ENCODE data around the gene SEC22B. TPM values are rescaled to one million over a fixed set of nuclear protein-coding genes. Genes with fewer than 3 reads are reported as not detected.
"Not testable (repeated sequence)": the region's sequence is repeated elsewhere in the genome, so short reads cannot be mapped to it uniquely, and the experiment has no call there.

The SEC22B gene
- total RNA-seq, 1 donor: 95.2 TPM

- not testable (repeated sequence) for H3K4me2 ChIP-seq (ENCODE audit: insufficient read depth, low read length); H3K79me2 ChIP-seq (ENCODE audit: insufficient read depth, low read length); H3K36me3 ChIP-seq (ENCODE audit: insufficient read depth, low read length); H3K27me3 ChIP-seq (ENCODE audit: insufficient read depth, low read length); H3K9me3 ChIP-seq (ENCODE audit: low read depth, low read length); H3K4me3 ChIP-seq (ENCODE audit: insufficient read depth, low read length); H3K27ac ChIP-seq (ENCODE audit: low read depth, low read length); H3K4me1 ChIP-seq (ENCODE audit: insufficient read depth, low read length); DNase-seq (ENCODE audit: insufficient read length, low spot score, missing footprints); H4K20me1 ChIP-seq (ENCODE audit: insufficient read depth, low read length); H2AFZ ChIP-seq (ENCODE audit: low read length)
Observed at GRCh38 chr1:120158495-120158894, 17.8 kb downstream of the SEC22B start.

DNA sequence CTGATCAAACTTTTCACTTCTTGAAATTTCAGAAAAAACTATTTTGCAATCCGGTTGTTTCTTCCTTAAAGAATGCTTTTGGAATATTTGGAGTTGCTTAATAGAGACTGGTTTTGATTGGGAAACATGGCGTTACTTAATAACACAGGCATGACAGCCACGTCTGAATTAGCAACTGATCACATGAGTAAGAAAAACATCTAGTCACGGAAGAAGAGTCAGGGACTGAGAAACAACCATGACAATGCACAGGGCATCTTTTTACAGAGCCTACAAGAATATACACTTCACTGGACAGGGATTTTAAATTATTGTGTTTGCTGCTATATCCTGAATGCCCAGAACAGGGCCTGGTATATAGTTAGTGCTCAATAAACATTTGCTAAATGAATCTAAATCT is 18.2 kb downstream of the SEC22B start:
- not testable (repeated sequence) for DNase-seq (ENCODE audit: insufficient read length, low spot score, missing footprints); H3K27ac ChIP-seq (ENCODE audit: low read depth, low read length); H3K36me3 ChIP-seq (ENCODE audit: insufficient read depth, low read length); H3K4me3 ChIP-seq (ENCODE audit: insufficient read depth, low read length); H4K20me1 ChIP-seq (ENCODE audit: insufficient read depth, low read length); H3K27me3 ChIP-seq (ENCODE audit: insufficient read depth, low read length); H3K4me2 ChIP-seq (ENCODE audit: insufficient read depth, low read length); H3K79me2 ChIP-seq (ENCODE audit: insufficient read depth, low read length); H3K9me3 ChIP-seq (ENCODE audit: low read depth, low read length); H2AFZ ChIP-seq (ENCODE audit: low read length); H3K4me1 ChIP-seq (ENCODE audit: insufficient read depth, low read length)

GRCh38 chr1:120150138-120150822 is 26.0 kb downstream of the SEC22B start:
- H4K20me1 ChIP-seq (ENCODE audit: insufficient read depth, low read length); H3K36me3 ChIP-seq (ENCODE audit: insufficient read depth, low read length); H3K4me1 ChIP-seq (ENCODE audit: insufficient read depth, low read length); H3K4me3 ChIP-seq (ENCODE audit: insufficient read depth, low read length); H2AFZ ChIP-seq (ENCODE audit: low read length); H3K9me3 ChIP-seq (ENCODE audit: low read depth, low read length); H3K79me2 ChIP-seq (ENCODE audit: insufficient read depth, low read length); DNase-seq (ENCODE audit: insufficient read length, low spot score, missing footprints); H3K27me3 ChIP-seq (ENCODE audit: insufficient read depth, low read length); H3K27ac ChIP-seq (ENCODE audit: low read depth, low read length); H3K4me2 ChIP-seq (ENCODE audit: insufficient read depth, low read length): not testable (repeated sequence)

DNA sequence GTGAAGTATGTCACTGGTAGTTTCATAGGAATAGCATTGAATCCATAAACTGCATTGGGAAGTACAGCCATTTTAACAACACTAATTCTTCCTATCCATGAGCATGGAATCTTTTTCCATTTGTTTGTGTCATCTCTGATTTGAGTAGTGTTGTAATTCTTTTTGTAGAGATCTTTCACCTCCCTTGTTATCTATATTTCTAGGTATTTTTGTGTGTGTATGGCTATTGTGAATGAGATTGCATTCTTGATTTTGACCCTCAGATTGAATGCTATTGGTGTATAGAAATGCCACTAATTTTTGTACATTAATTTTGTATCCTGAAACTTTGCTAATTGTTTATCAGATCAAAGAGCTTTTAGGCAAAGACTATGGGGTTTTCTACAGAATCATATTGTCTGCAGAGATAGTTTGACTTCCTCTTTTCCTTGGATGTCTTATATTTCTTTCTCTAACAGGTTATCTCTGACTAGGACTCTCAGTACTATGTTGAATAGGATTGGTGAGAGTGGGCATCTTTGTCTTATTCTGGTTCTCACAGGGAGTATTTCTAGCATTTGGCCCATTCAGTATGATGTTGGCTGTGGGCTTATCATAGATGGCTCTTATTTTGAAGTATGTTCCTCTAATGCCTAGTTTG is 26.8 kb downstream of the SEC22B start:
- H3K9me3 ChIP-seq (ENCODE audit: low read depth, low read length); H4K20me1 ChIP-seq (ENCODE audit: insufficient read depth, low read length); H3K36me3 ChIP-seq (ENCODE audit: insufficient read depth, low read length); H3K4me2 ChIP-seq (ENCODE audit: insufficient read depth, low read length); H3K4me3 ChIP-seq (ENCODE audit: insufficient read depth, low read length); H3K79me2 ChIP-seq (ENCODE audit: insufficient read depth, low read length); H3K27ac ChIP-seq (ENCODE audit: low read depth, low read length); H2AFZ ChIP-seq (ENCODE audit: low read length); H3K27me3 ChIP-seq (ENCODE audit: insufficient read depth, low read length); DNase-seq (ENCODE audit: insufficient read length, low spot score, missing footprints); H3K4me1 ChIP-seq (ENCODE audit: insufficient read depth, low read length): not testable (repeated sequence)

DNA sequence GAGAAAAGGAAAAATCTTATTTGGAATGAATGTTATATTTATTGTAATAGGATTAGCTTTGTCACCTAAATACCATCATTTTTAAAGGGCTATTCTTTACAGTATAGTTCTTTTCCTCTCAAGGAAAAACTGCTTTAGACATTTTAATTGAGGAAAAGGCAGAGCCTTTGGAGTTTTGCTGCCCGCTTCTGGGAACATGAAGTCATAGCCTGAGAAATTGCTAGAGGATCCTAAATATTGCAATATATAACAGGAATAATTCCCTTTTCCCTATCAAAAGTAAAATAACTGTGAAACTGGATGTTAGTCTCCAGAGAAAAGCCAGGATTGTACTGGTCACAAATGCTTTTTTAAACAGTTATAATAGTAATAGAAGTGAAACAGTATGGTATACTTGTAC is 30.5 kb downstream of the SEC22B start:
- H3K27ac ChIP-seq (ENCODE audit: low read depth, low read length); H3K4me3 ChIP-seq (ENCODE audit: insufficient read depth, low read length); H3K36me3 ChIP-seq (ENCODE audit: insufficient read depth, low read length); DNase-seq (ENCODE audit: insufficient read length, low spot score, missing footprints); H2AFZ ChIP-seq (ENCODE audit: low read length); H3K9me3 ChIP-seq (ENCODE audit: low read depth, low read length); H3K4me2 ChIP-seq (ENCODE audit: insufficient read depth, low read length); H3K79me2 ChIP-seq (ENCODE audit: insufficient read depth, low read length); H3K27me3 ChIP-seq (ENCODE audit: insufficient read depth, low read length); H4K20me1 ChIP-seq (ENCODE audit: insufficient read depth, low read length): not testable (repeated sequence)
- TF ChIP-seq CTCF (IDR thresholded peaks at IDR 0.05; ENCODE audit: extremely low read depth, low read depth, low read length): peak; percentile 24
- peaks cover 27% of the 10 kb centered on the region for H3K4me1 ChIP-seq (ENCODE audit: insufficient read depth, low read length)

GRCh38 chr1:120144626-120145025 is 31.7 kb downstream of the SEC22B start:
- H3K27ac ChIP-seq (ENCODE audit: low read depth, low read length): peak overlapping the region; percentile 94
- H2AFZ ChIP-seq (ENCODE audit: low read length): not testable (repeated sequence)

GRCh38 chr1:120144169-120144568 is 32.2 kb downstream of the SEC22B start:
- not testable (repeated sequence) for H3K36me3 ChIP-seq (ENCODE audit: insufficient read depth, low read length); H3K9me3 ChIP-seq (ENCODE audit: low read depth, low read length); H3K4me3 ChIP-seq (ENCODE audit: insufficient read depth, low read length); H4K20me1 ChIP-seq (ENCODE audit: insufficient read depth, low read length); H2AFZ ChIP-seq (ENCODE audit: low read length); H3K27me3 ChIP-seq (ENCODE audit: insufficient read depth, low read length); DNase-seq (ENCODE audit: insufficient read length, low spot score, missing footprints); H3K79me2 ChIP-seq (ENCODE audit: insufficient read depth, low read length)
- peak overlapping the region; percentile 94 for H3K27ac ChIP-seq (ENCODE audit: low read depth, low read length)
- H3K4me1 ChIP-seq (ENCODE audit: insufficient read depth, low read length): peaks cover 27% of the 10 kb centered on the region
- H3K4me2 ChIP-seq (ENCODE audit: insufficient read depth, low read length): peak overlapping the region; percentile 16

More at GRCh38 chr1:120144626-120145025, 31.7 kb downstream of the SEC22B start:
- H3K27me3 ChIP-seq (ENCODE audit: insufficient read depth, low read length); H3K4me2 ChIP-seq (ENCODE audit: insufficient read depth, low read length); H3K9me3 ChIP-seq (ENCODE audit: low read depth, low read length); H3K36me3 ChIP-seq (ENCODE audit: insufficient read depth, low read length); H3K4me3 ChIP-seq (ENCODE audit: insufficient read depth, low read length); DNase-seq (ENCODE audit: insufficient read length, low spot score, missing footprints); H3K79me2 ChIP-seq (ENCODE audit: insufficient read depth, low read length); H4K20me1 ChIP-seq (ENCODE audit: insufficient read depth, low read length): not testable (repeated sequence)
- H3K4me1 ChIP-seq (ENCODE audit: insufficient read depth, low read length): peaks cover 27% of the 10 kb centered on the region

DNA sequence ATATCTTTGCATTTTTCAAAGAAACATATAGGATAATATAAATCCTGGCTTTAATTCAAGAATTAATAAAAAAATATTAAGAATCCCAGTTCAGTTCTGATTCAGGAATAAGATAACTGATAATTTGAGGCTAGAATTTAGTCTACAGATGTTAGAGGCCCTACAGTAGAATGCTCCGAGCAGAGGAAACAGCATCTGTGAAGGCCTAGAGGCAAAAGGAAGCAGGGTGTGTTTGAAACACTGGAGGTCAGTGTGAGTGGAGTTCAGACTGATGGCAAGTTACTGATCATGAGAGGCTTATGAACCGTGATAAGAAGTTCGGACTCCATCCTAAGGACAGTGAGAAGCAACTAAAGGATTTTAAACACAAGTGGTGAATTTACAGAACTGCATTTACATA is 33.0 kb downstream of the SEC22B start:
- not testable (repeated sequence) for DNase-seq (ENCODE audit: insufficient read length, low spot score, missing footprints); H2AFZ ChIP-seq (ENCODE audit: low read length); H3K27me3 ChIP-seq (ENCODE audit: insufficient read depth, low read length); H3K36me3 ChIP-seq (ENCODE audit: insufficient read depth, low read length); H3K4me3 ChIP-seq (ENCODE audit: insufficient read depth, low read length); H3K9me3 ChIP-seq (ENCODE audit: low read depth, low read length); H3K79me2 ChIP-seq (ENCODE audit: insufficient read depth, low read length); H4K20me1 ChIP-seq (ENCODE audit: insufficient read depth, low read length)
- H3K4me2 ChIP-seq (ENCODE audit: insufficient read depth, low read length): peak overlapping the region; percentile 58
- H3K27ac ChIP-seq (ENCODE audit: low read depth, low read length): peak overlapping the region; percentile 94
- H3K4me1 ChIP-seq (ENCODE audit: insufficient read depth, low read length): peaks cover 27% of the 10 kb centered on the region

Measured in osteoblast (primary cell).